ENCODE results near the gene ARHGEF19.

- no peak for TF ChIP-seq CTCF (IDR thresholded peaks at IDR 0.05)
- TF ChIP-seq EP300 (IDR thresholded peaks at IDR 0.05) = no peak
- TF ChIP-seq POLR2AphosphoS5 (IDR thresholded peaks at IDR 0.05) = no peak
- TF ChIP-seq POLR2A (IDR thresholded peaks at IDR 0.05) = no peak
Observed at GRCh38 chr1:16174886-16175598, 37.4 kb downstream of the ARHGEF19 start.
